Endothelial cell of umbilical vein (primary cell): ENCODE measurements around the gene PANX1. TPM values are rescaled to one million over a fixed set of nuclear protein-coding genes. Genes with fewer than 3 reads are reported as not detected.

Experiments used
- BruUV-seq: library from RNA; stranded (reverse); fragments of 400-500 nt; replicated peaks from 2 replicates; lab custom pipeline; 2021; lab: Mats Ljungman, UMichigan
- CTCF ChIA-PET: fragments of 300-600, 350-600 bp; sonication (Branson Sonifier 250); formaldehyde crosslinking; loops from one replicate; lab custom pipeline; 2021; ENCODE audit warnings: antibody characterized with exemption, inconsistent platforms; lab: Charles Lee
- POLR2A ChIA-PET: fragments of 300-600, 350-600 bp; sonication (Branson Sonifier 250); formaldehyde crosslinking; loops from one replicate; lab custom pipeline; 2021; ENCODE audit warnings: antibody characterized with exemption, inconsistent platforms; lab: Charles Lee
- DNase-seq: peaks from one replicate; pipeline ENCODE4 v3.0.0-alpha.2; 2011; ENCODE audit warnings: low read depth, low spot score
- FAIRE-seq: peaks from 2 replicates; lab custom pipeline; 2011; peaks lifted over from hg19 to GRCh38; lab: Jason Lieb, UNC
- H2AFZ ChIP-seq: 2 replicates; pipeline ENCODE4 v1.6.0; 2012; ENCODE audit warnings: low read depth, low read length, control low read depth, inconsistent platforms
- H3K27ac ChIP-seq: 2 replicates; pipeline ENCODE4 v1.5.1; 2011; ENCODE audit warnings: low read depth, mild to moderate bottlenecking, control low read depth, low read length, moderate library complexity; ENCODE audit not compliant: insufficient read depth
- H3K27me3 ChIP-seq, 2 experiments: 2 replicates each; pipeline versions ENCODE4 v1.6.0 to v1.6.1; 2011; ENCODE audit warnings: low read length in 2 of 2, mixed read lengths in 1 of 2; ENCODE audit not compliant: control insufficient read depth in 2 of 2, insufficient read depth in 2 of 2
- H3K36me3 ChIP-seq, 2 experiments: 2 replicates in 1 of 2; 3 replicates in 1 of 2; pipeline ENCODE4 v1.5.1; 2011; ENCODE audit warnings: low read length in 2 of 2, mild to moderate bottlenecking in 1 of 2, moderate library complexity in 1 of 2; ENCODE audit not compliant: control insufficient read depth in 2 of 2, insufficient read depth in 2 of 2; ENCODE audit errors: extremely low read depth in 1 of 2
- H3K4me1 ChIP-seq: 3 replicates; pipeline ENCODE4 v1.5.1; 2011; ENCODE audit warnings: mild to moderate bottlenecking, low read length; ENCODE audit not compliant: control insufficient read depth, insufficient read depth; ENCODE audit errors: extremely low read depth
- H3K4me2 ChIP-seq: 2 replicates; pipeline ENCODE4 v1.6.1; 2011; ENCODE audit warnings: low read length, control low read depth, mixed read lengths; ENCODE audit not compliant: insufficient read depth
- H3K4me3 ChIP-seq, 3 experiments: fragments of 200-600 bp in 1 of 3; sonication (generic), shearing (Covaris generic) in 1 of 3; replicated peaks in 1 of 3; 2 replicates each; pipeline ENCODE4 v1.5.1; 2011 to 2016; ENCODE audit warnings: control low read depth in 3 of 3, low read length in 3 of 3, mild to moderate bottlenecking in 2 of 3, inconsistent platforms in 1 of 3, low read depth in 1 of 3, moderate library complexity in 1 of 3; ENCODE audit not compliant: insufficient read depth in 1 of 3
- H3K79me2 ChIP-seq: 2 replicates; pipeline ENCODE4 v1.6.0; 2012; ENCODE audit warnings: low read length, inconsistent platforms; ENCODE audit not compliant: control insufficient read depth, insufficient read depth
- H3K9ac ChIP-seq: replicated peaks from 2 replicates; pipeline ENCODE3; 2011; ENCODE audit warnings: low read length, control low read depth; ENCODE audit not compliant: insufficient read depth; ENCODE audit errors: extremely low read depth
- H3K9me1 ChIP-seq: replicated peaks from 3 replicates; pipeline ENCODE4 v1.6.0; 2011; ENCODE audit warnings: mild to moderate bottlenecking, low read length; ENCODE audit not compliant: control insufficient read depth, insufficient read depth; ENCODE audit errors: extremely low read depth
- H3K9me3 ChIP-seq: replicated peaks from 2 replicates; pipeline ENCODE4 v1.5.1; 2012; ENCODE audit warnings: low read length, inconsistent platforms; ENCODE audit not compliant: control insufficient read depth, insufficient read depth
- H4K20me1 ChIP-seq: replicated peaks from 2 replicates; pipeline ENCODE3; 2011; ENCODE audit warnings: mild to moderate bottlenecking, low read length; ENCODE audit not compliant: control insufficient read depth, insufficient read depth; ENCODE audit errors: extremely low read depth
- EZH2 ChIP-seq: IDR thresholded peaks from 2 replicates; pipeline ENCODE4 v1.6.1; 2012; ENCODE audit warnings: borderline replicate concordance, low read depth, mild to moderate bottlenecking, moderate library complexity, low read length, inconsistent platforms; ENCODE audit not compliant: severe bottlenecking
- FOS ChIP-seq: IDR thresholded peaks from 2 replicates; pipeline ENCODE4 v1.6.1; 2011; ENCODE audit warnings: mild to moderate bottlenecking, low read length, moderate library complexity, borderline replicate concordance; ENCODE audit not compliant: insufficient read depth
- GATA2 ChIP-seq: IDR thresholded peaks from 2 replicates; pipeline ENCODE4 v1.7.0; 2011; ENCODE audit warnings: low read depth, mild to moderate bottlenecking, moderate library complexity, mixed read lengths, low read length; ENCODE audit not compliant: insufficient read length, insufficient read depth
- JUN ChIP-seq: IDR thresholded peaks from 2 replicates; pipeline ENCODE4 v1.6.1; 2011; ENCODE audit warnings: borderline replicate concordance, low read depth; ENCODE audit not compliant: insufficient read length, insufficient read depth
- MYC ChIP-seq: IDR thresholded peaks from one replicate; pipeline ENCODE4 v1.6.1; 2011; ENCODE audit warnings: mild to moderate bottlenecking, low read depth, low read length
- POLR2A ChIP-seq: IDR thresholded peaks from 2 replicates; pipeline ENCODE4 v1.6.1; 2012; ENCODE audit warnings: low read depth, mild to moderate bottlenecking, control low read depth, low read length
- POLR2AphosphoS5 ChIP-seq: IDR thresholded peaks from 2 replicates; pipeline ENCODE4 v1.6.1; 2012; ENCODE audit warnings: low read depth, mild to moderate bottlenecking, control low read depth, low read length, moderate library complexity; ENCODE audit not compliant: insufficient read depth
- dilution Hi-C: fragments of 300-500 bp; cut with MboI; formaldehyde crosslinking; loops from one replicate; pipeline ENCODE4 v1.15.0; 2019; ENCODE audit warnings: low sequenced_read_pairs; ENCODE audit not compliant: extremely low pct_ligation_motif_present
- intact Hi-C: fragments of 100-400 bp; cut with micrococcal nuclease; formaldehyde crosslinking; loops from one replicate; pipeline ENCODE4 v1.10.0; 2022
- polyA plus RNA-seq, 4 experiments: library from polyadenylated mRNA; depleted of rRNA in 3 of 4; stranded (reverse) in 3 of 4; unstranded in 1 of 4; fragments of >200 nt; gene quantifications; 2 replicates each; pipeline versions ENCODE4 v1.2.1 to v1.2.3, GENCODE V29; 2011 to 2012; ENCODE audit warnings: missing spikeins in 1 of 4
- total RNA-seq: library from RNA; stranded (reverse); gene quantifications from 2 replicates; pipeline ENCODE4 v1.2.3, GENCODE V29; 2021
- TF ChIP-seq, protein P1 (sequence below), 2 donors: IDR thresholded peaks; 1 replicate in 1 of 2; 2 replicates in 1 of 2; pipeline ENCODE4 v1.5.1; 2011; ENCODE audit warnings: low read length in 2 of 2, mild to moderate bottlenecking in 2 of 2, moderate library complexity in 2 of 2, control low read depth in 1 of 2, inconsistent platforms in 1 of 2, low read depth in 1 of 2; ENCODE audit not compliant: insufficient read depth in 1 of 2; ENCODE audit errors: extremely low read depth in 1 of 2
- TF ChIP-seq, protein P2 (sequence below): IDR thresholded peaks from 2 replicates; pipeline ENCODE4 v1.6.1; 2011; ENCODE audit not compliant: insufficient read depth, insufficient read length

The PANX1 gene
- total and polyA plus RNA-seq, 2 donors (not counting 3 experiments of a cell fraction or from before 2014, with no cell fraction given): 9.5 to 20.9 TPM

DNA sequence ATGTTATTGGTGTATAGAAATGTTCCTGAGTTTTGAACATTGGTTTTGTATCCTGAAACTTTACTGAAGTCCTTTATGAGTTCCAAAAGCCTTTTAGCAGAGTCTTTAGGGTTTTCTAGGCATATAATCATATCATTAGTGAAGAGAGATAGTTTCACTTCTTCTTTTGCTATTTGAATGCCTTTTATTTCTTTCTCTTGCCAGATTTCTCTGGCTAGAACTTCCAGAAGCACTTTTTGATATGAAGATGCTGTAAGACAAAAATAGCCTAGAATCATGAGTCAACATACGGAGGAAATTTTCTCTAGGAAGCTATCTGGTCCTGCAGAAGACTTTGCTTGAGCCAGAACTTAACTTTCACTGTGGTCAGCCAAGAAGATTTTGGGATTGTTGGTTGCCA, 89.1 kb downstream of the PANX1 start:
- H3K4me3 ChIP-seq: no peak overlapping the region
- no peaks in the 10 kb centered on the region for H3K9me1 ChIP-seq
- no peak overlapping the region for H3K27ac ChIP-seq
- ChIA-PET POLR2A (no interaction called here), CTCF (no interaction called here)
- H3K4me2 ChIP-seq: no peak overlapping the region
- no peak overlapping the region for H3K9ac ChIP-seq
- BruUV-seq: no TSS peak
- TF ChIP-seq GATA2 (no peak), FOS (no peak), EZH2 (no peak), JUN (no peak), POLR2A (no peak), MYC (no peak), POLR2AphosphoS5 (no peak)
- TF ChIP-seq, protein P1, sequence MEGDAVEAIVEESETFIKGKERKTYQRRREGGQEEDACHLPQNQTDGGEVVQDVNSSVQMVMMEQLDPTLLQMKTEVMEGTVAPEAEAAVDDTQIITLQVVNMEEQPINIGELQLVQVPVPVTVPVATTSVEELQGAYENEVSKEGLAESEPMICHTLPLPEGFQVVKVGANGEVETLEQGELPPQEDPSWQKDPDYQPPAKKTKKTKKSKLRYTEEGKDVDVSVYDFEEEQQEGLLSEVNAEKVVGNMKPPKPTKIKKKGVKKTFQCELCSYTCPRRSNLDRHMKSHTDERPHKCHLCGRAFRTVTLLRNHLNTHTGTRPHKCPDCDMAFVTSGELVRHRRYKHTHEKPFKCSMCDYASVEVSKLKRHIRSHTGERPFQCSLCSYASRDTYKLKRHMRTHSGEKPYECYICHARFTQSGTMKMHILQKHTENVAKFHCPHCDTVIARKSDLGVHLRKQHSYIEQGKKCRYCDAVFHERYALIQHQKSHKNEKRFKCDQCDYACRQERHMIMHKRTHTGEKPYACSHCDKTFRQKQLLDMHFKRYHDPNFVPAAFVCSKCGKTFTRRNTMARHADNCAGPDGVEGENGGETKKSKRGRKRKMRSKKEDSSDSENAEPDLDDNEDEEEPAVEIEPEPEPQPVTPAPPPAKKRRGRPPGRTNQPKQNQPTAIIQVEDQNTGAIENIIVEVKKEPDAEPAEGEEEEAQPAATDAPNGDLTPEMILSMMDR (IDR thresholded peaks at IDR 0.05; ENCODE audit: extremely low read depth in 1 of 2, insufficient read depth in 1 of 2, low read depth in 1 of 2, low read length in 2 of 2): no peak
- TF ChIP-seq, protein P2, sequence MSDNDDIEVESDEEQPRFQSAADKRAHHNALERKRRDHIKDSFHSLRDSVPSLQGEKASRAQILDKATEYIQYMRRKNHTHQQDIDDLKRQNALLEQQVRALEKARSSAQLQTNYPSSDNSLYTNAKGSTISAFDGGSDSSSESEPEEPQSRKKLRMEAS: no peak
- H3K4me1 ChIP-seq: no peaks in the 10 kb centered on the region
- H2AFZ ChIP-seq: no peak overlapping the region
- FAIRE-seq: no peak
- intact Hi-C loops (no loop called here), dilution Hi-C loops (no loop called here)
- H3K36me3 ChIP-seq: no peaks in the 10 kb centered on the region
- H3K27me3 ChIP-seq: no peaks in the 10 kb centered on the region
- DNase-seq: no peak
- no peaks in the 10 kb centered on the region for H3K79me2 ChIP-seq
- H4K20me1 ChIP-seq: no peaks in the 10 kb centered on the region
- no peaks in the 10 kb centered on the region for H3K9me3 ChIP-seq
